ENCODE measurements around the gene NIN.

NIN gene

GRCh38 chr14:50830932-50831725, at the start of gene NIN:
NIN (minus strand) TSS chr14:50831162; CDS start chr14:50822056, 9,106 bp downstream.
- peak; percentile 73 for DNase-seq

- DNase-seq: peak; percentile 45
Observed at GRCh38 chr14:50875359-50876070, 44.6 kb upstream of the NIN start.

GRCh38 chr14:50874757-50875156, 43.8 kb upstream of the NIN start:
- no peak for DNase-seq

- no peak for DNase-seq
Observed at GRCh38 chr14:50871914-50872732, 41.2 kb upstream of the NIN start, which contains the start of gene ABHD12B. ABHD12B (plus strand) TSS chr14:50872053; CDS start chr14:50872175, 122 bp downstream.

GRCh38 chr14:50871228-50871627, 40.3 kb upstream of the NIN start:
- DNase-seq: no peak

GRCh38 chr14:50865391-50866076, 34.6 kb upstream of the NIN start:
- DNase-seq: no peak

- DNase-seq: no peak
Observed at GRCh38 chr14:50864946-50865345, 34.0 kb upstream of the NIN start.

- no peak for DNase-seq
Observed at GRCh38 chr14:50864237-50864636, 33.3 kb upstream of the NIN start.

GRCh38 chr14:50862036-50862570, 31.1 kb upstream of the NIN start:
- no peak for DNase-seq

GRCh38 chr14:50860478-50861086, 29.6 kb upstream of the NIN start:
- DNase-seq: peak; percentile 93

- no peak for DNase-seq
Observed at GRCh38 chr14:50859296-50859624, 28.3 kb upstream of the NIN start.

- DNase-seq: no peak
Observed at GRCh38 chr14:50856660-50857059, 25.7 kb upstream of the NIN start.

GRCh38 chr14:50855558-50855957, 24.6 kb upstream of the NIN start:
- no peak for DNase-seq

- DNase-seq: no peak
Observed at GRCh38 chr14:50854521-50854920, 23.6 kb upstream of the NIN start.

GRCh38 chr14:50853891-50854290, 22.9 kb upstream of the NIN start:
- DNase-seq: no peak

- no peak for DNase-seq
Observed at GRCh38 chr14:50846226-50846880, 15.4 kb upstream of the NIN start.

- no peak for DNase-seq
Observed at GRCh38 chr14:50845166-50845565, 14.2 kb upstream of the NIN start.

GRCh38 chr14:50844391-50844790, 13.4 kb upstream of the NIN start:
- no peak for DNase-seq

GRCh38 chr14:50839691-50840090, 8.7 kb upstream of the NIN start:
- no peak for DNase-seq

GRCh38 chr14:50839048-50839447, 8.1 kb upstream of the NIN start:
- DNase-seq: no peak

GRCh38 chr14:50837850-50838470, 7.0 kb upstream of the NIN start:
- DNase-seq: no peak
